Stimulated activated CD8-positive, alpha-beta memory T cell treated with anti-CD3 and anti-CD28 coated beads, Interleukin-2, amount 100 ng/mL, for 48 hours (primary cell): ENCODE data around the gene AMN.
"Not testable (repeated sequence)": the region's sequence is repeated elsewhere in the genome, so short reads cannot be mapped to it uniquely, and the experiment has no call there.

ENCODE experiments used
- DNase-seq, 2 donors: peaks; one replicate each; pipeline ENCODE4 v3.0.0-alpha.2; 2020; ENCODE audit warnings: low read depth in 2 of 2

Gene AMN

DNA sequence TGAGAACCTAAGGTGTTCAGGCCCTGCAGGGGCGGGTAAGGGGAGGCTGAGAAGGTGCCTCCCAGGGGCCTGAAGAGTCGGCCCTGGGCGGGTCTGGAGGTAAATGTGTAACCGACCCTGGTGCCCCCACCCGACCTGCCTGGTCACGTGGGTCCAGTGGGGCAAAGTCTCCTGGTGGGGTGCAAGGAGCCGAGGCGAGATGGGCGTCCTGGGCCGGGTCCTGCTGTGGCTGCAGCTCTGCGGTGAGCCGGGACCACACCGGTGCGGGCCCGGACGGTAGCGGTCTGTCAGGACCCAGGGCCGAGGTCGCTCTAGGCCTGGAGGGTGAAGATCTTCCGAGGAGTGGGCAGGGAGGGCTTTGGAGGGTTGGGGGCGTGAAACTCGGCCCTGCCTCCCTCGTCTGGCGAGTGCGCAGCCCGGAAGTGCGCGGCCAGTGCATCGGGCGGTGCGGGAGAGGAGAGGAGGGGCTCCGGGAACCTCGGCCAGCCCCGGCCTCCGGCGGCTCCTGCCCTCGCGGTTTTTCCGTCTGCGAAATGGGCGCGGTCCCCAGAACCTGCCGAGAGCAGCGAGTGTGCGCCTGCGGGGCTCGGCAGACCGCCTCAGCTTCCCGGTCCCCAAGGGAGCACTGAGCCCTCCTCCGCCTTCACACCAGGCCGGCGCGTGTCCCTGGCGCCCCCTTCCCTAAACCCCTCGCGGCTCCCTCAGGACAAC is at the start of gene AMN:
Gene AMN (plus strand): TSS at position 174 of the 711 bp plus-strand sequence. CDS start 26 bp downstream, at position 200.
- DNase-seq: no peak

DNA sequence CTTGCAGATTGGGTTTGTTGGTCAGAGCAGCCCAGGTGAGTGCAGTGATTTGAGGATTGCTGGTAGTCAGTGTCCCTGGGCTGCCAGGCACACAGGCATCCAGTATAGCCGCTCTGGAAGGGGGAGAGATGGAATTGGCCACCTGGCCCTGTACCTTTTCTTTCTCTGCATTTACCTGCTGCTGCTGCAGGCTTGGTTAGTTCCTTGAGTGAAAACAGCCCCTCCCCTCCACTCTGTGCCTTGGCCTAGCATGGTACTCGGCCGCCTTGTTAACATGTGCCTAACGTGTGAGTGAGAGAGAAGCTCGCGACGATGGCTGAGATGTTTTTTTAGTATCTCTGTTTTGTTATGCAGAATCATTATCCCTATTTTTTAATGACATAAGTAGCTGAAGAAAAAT is 49.3 kb upstream of the AMN start:
- DNase-seq: no peak

DNA sequence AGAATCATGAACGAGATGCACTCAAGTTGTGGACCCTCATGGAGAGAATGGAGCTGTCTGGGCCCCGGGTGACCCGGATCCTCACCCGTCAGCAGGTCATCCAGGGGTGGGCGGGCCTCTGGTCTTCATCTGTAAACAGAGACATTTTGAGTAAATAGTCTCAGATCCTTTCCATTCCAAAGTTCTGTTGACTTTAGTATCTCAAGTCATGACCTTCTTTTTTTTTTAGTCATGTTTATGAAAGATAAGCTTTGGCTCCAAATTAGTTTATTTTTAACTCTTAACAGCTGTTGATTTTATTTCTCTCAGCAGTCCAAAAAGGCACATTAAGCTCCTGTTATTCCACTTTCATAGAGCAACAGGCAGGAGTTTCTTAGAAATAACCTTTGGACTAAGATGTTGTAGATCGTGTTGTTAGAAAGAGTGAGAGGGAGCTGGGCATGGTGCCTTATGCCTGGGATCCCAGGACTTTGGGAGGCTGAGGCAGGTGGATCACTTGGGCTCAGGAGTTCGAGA is 48.9 kb upstream of the AMN start:
- DNase-seq: no peak

GRCh38 chr14:102875652-102876051 is 46.8 kb upstream of the AMN start:
- DNase-seq: no peak

- DNase-seq: not testable (repeated sequence)
These were observed 45.0 kb upstream of the AMN start for GRCh38 chr14:102877511-102877910.

GRCh38 chr14:102878174-102878969 is 44.1 kb upstream of the AMN start:
- no peak for DNase-seq

DNA sequence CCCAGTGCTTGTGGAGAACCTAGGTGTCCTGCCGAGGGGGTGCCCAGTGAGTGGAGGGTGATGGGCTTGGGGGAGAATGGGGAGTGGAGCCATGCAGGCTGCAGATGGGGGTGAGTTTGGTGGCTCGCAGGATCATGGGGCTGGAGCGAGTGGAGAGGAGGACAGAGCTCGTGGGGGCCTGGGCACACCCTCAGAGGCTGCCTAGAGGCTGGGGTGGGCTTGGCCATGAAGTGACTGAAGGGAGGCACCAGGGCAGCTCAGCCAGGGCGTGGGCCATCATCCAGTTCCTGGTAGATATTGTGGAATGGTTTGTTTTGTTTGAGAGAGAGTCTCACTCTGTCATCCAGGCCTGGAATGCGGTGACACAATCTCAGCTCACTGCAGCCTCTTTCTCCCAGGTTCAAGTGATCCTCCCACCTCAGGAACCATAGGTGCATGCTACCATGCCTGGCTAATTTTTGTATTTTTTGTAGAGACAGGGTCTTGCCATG is 43.4 kb upstream of the AMN start:
- no peak for DNase-seq

- DNase-seq: no peak
These were observed 40.1 kb upstream of the AMN start for GRCh38 chr14:102882226-102882906.

DNA sequence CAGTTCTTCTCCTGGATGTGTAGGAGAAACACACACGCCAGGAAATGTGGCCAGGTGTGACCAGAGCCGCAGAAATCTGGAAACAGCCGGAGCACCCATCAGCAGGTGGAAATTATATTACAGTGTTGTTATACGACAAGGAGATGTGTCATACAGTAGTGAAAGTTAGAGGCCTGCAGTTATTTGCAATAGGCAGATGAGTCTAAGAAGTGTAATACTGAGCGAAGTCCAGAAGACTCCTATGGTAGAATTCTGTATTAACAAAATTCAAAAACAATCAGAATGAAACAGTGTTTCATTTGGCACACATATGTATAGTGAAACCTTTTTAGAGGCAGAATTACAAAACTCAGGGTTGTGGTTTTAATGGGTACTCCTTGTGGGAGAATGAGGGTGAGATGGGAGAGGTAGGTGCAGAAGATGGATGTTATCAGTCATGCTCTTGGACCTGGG is 39.3 kb upstream of the AMN start:
- no peak for DNase-seq

DNA sequence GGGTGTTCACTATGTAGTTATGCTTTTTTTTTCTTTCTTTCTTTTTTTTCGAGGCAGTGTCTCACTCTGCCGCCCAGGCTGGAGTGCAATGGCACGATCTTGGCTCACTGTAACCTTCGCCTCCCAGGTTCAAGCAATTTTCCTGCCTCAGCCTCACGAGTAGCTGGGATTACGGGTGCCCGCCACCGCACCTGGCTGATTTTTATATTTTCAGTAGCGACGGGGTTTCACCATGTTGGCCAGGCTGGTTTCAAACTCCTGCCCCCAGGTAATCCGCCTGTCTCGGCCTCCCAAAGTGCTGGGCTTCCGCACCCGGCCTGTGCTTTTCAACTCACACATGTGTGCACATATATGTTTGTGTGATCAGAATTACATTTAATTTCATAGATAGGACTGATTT is 38.9 kb upstream of the AMN start:
- DNase-seq: no peak

DNA sequence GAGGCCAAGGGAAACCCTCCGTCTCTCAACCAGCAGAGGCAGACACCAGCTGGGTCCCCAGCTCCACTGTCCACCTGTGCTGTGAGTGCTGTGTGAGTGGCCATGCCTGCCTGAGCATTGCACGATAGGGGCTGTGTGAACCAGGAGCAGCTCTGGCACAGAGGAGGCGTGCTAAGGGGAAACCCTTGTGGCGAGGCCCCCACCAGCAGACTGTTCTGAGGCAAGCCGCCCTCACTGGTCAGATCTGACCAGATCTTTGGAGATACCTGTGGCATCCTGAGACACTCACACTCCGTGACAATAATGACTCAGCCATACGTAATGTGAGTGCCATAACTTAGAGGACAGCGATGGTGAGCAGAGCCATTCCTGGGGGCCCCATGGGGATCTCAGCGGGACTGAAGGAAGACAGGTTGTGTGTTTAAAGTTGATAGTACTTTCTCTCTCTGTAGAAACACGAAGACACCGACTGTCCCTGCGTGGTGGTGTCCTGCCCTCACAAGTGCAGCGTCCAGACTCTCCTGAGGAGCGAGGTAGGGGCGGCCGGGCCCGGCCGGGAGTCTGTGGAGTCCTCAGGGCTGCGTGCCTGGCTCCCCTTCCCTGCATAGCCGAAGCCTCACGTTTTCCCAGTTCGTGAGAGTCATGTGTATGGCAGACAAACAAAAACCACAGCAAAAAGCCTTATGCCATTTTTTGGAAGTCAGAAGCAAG is 36.6 kb upstream of the AMN start:
- DNase-seq: no peak

DNA sequence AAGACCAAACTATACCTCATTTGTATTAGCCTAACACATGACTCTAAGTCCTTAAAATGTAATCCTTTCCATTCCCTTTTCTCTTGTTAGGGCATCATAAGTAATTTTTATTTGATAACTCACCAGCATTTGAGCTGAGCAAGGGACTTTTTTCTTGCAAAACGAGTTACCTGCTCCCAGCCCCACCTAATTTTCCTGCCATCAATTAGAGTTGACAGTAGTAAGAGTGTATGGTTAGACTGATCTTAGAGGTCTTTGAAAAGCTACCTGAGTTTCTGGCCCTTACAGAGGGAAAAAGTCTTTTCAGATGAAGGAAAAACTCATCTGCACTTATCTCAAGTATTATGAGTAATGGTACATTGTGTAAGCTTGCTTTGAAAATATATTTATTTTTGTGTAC is 33.7 kb upstream of the AMN start:
- no peak for DNase-seq

GRCh38 chr14:102889615-102890014 is 32.8 kb upstream of the AMN start:
- no peak for DNase-seq

GRCh38 chr14:102891111-102891510 is 31.4 kb upstream of the AMN start:
- no peak for DNase-seq

GRCh38 chr14:102891556-102891955 is 30.9 kb upstream of the AMN start:
- DNase-seq: no peak

- DNase-seq: no peak
These were observed 29.8 kb upstream of the AMN start for GRCh38 chr14:102892651-102893050.

GRCh38 chr14:102893452-102893851 is 29.0 kb upstream of the AMN start:
- DNase-seq: no peak

DNA sequence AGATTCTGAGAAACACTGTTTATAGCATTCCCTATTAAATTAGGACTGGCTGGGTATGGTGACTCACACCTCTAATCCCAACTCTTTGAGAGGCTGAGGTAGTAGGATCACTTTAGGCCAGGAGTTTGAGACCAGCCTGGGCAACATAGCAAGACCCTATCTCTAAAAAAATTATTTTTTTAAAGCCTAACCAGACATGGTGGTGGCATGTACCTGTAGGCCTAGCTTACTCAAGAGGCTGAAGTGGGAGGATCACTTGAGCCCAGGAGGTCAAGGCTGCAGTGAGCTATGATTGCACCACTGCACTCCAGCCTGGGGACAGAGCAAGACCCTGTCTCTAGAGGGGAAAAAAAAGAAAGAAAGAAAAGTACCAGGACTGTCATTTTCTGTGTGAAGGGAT is 25.7 kb upstream of the AMN start:
- not testable (repeated sequence) for DNase-seq

DNA sequence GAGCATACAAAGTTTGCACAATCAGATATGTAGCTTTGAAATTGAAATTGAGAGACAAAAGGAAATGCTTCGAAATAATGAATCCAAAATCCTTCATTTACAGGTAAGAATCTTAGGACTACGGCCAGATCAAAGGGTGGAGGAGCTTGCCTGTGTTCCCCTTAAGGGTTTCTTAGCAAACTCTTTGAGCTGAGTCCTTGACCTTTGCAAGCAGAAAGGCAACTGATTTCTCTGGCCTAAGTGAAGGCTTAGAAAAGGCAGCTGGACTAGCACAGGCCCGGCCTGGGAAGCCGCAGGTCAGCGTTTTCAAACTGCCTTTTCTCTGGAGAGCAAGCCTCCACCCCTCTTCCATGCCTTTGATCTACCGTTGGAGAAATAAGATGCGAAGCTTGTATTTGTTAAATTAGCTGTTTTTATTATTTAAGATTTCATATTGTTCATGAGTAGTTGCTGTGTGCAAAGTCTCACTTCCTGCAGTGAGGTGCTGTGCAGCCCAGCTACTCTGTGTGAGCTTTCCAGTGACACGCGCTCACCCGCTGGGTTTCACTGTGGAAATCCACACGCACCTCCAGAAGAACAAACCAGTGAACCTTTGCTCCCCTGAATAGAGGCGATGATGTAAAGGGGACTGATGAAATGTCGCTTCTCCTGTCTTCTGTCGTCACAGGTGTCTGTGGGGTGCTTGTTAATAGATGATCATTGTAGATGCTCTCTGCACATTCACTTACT is 25.0 kb upstream of the AMN start:
- no peak for DNase-seq

- no peak for DNase-seq
These were observed 24.2 kb upstream of the AMN start for GRCh38 chr14:102898298-102898697.
